Testis (tissue), 2 donors: ENCODE data around the gene BTRC.

Experiments used
- POLR2A ChIP-seq: fragments of 450-650 bp; IDR thresholded peaks from one replicate; pipeline ENCODE4 v1.6.1; 2017; ENCODE audit warnings: antibody characterized with exemption, mild to moderate bottlenecking, moderate library complexity
- TF ChIP-seq, protein P1 (sequence below), 3 experiments: fragments of 450-650 bp in 2 of 3; fragments of 200-600 bp in 1 of 3; sonication (generic) in 1 of 3; IDR thresholded peaks; one replicate each; pipeline ENCODE4 v1.5.1; 2016 to 2019; ENCODE audit warnings: antibody characterized with exemption in 3 of 3, mild to moderate bottlenecking in 2 of 3, moderate library complexity in 1 of 3

DNA sequence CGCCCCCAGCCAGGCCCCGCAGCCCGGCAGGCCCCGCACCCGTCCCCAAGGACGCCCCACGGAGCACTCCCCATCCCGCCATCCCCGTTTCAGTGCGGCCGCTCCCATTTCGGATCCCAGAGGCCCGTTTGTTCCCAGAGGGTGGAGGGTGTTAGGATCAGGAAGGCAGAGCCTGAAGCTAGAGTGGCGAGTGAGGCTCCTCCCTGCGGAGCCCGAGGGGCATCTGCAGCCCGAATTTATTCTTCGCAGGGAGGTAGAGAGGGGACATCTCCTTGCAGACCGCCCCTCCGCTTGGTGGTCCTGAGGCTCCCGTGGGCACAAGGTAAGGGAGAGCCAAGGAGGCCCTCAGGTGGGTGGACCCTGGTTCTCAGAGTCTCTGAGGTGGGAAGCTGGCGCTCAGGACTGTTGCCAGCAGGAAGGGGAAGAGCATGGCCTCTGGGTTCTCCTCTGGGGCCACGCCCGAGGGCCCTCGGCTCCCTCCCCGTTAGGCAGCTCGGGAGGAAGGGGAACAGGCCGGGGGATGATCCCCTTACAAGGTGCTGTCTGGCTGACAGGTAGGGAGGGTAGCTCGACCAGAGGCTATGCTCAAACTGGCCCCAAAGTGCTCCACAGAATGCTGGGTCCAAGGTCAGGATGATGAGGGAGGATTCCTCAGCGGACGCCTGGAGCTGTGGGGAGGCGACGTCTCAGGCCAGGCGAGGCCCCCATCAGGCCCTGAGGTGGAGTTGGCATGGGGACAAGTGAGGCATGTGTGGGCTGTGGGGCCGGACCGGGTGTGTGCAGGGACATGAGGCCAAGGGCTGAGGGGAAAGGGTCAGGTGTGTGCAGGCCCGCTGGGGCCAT, 216.7 kb downstream of the BTRC start:
- TF ChIP-seq, protein P1, sequence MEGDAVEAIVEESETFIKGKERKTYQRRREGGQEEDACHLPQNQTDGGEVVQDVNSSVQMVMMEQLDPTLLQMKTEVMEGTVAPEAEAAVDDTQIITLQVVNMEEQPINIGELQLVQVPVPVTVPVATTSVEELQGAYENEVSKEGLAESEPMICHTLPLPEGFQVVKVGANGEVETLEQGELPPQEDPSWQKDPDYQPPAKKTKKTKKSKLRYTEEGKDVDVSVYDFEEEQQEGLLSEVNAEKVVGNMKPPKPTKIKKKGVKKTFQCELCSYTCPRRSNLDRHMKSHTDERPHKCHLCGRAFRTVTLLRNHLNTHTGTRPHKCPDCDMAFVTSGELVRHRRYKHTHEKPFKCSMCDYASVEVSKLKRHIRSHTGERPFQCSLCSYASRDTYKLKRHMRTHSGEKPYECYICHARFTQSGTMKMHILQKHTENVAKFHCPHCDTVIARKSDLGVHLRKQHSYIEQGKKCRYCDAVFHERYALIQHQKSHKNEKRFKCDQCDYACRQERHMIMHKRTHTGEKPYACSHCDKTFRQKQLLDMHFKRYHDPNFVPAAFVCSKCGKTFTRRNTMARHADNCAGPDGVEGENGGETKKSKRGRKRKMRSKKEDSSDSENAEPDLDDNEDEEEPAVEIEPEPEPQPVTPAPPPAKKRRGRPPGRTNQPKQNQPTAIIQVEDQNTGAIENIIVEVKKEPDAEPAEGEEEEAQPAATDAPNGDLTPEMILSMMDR (IDR thresholded peaks at IDR 0.05), result no peak
- no peak for TF ChIP-seq POLR2A
